Heart left ventricle (tissue), 16 donors: Measurements from ENCODE around the gene MTRF1L. TPM values are rescaled to one million over a fixed set of nuclear protein-coding genes. Genes with fewer than 3 reads are reported as not detected.
A peak's percentile ranks its signal among the peaks of the same experiment; 100 is the strongest.

Source experiments
- ATAC-seq, 4 donors: fragments of 200-7000 bp; cut with Tn5 transposase; one replicate each; pipeline ENCODE4 v1.9.1; 2020 to 2022; ENCODE audit warnings: moderate library complexity in 4 of 4, mild to moderate bottlenecking in 3 of 4, moderate number of reproducible peaks in 1 of 4
- DNase-seq, 5 donors: peaks; one replicate each; pipeline ENCODE4 v3.0.0-alpha.2; 2020
- H3K27ac ChIP-seq, 12 donors: fragments of 200-600 bp; sonication (generic) in 4 of 12; one replicate each; pipeline versions ENCODE4 v1.5.0 to v1.8.0; 2016 to 2022; ENCODE audit warnings: mild to moderate bottlenecking in 2 of 12
- H3K27me3 ChIP-seq, 9 donors: fragments of 200-600 bp; sonication (generic) in 2 of 9; one replicate each; pipeline versions ENCODE4 v1.5.1 to v1.8.0; 2016 to 2022; ENCODE audit warnings: mild to moderate bottlenecking in 3 of 9
- H3K36me3 ChIP-seq, 9 donors: fragments of 200-600 bp; sonication (generic) in 2 of 9; one replicate each; pipeline versions ENCODE4 v1.5.0 to v1.8.0; 2018 to 2022; ENCODE audit warnings: mild to moderate bottlenecking in 2 of 9
- H3K4me1 ChIP-seq, 12 donors: fragments of 200-600 bp; sonication (generic) in 4 of 12; one replicate each; pipeline versions ENCODE4 v1.5.0 to v1.8.0; 2016 to 2022; ENCODE audit warnings: mild to moderate bottlenecking in 3 of 12
- H3K4me3 ChIP-seq, 12 donors: fragments of 200-600 bp; sonication (generic) in 4 of 12; one replicate each; pipeline versions ENCODE4 v1.5.0 to v1.8.0; 2017 to 2022; ENCODE audit warnings: mild to moderate bottlenecking in 9 of 12, moderate library complexity in 4 of 12
- H3K9me3 ChIP-seq, 12 donors: fragments of 200-600 bp; sonication (generic) in 4 of 12; one replicate each; pipeline versions ENCODE4 v1.5.0 to v1.8.0; 2016 to 2022; ENCODE audit warnings: mild to moderate bottlenecking in 1 of 12
- CTCF ChIP-seq, 12 donors: fragments of 200-600 bp; sonication (generic) in 4 of 12; IDR thresholded peaks; one replicate each; pipeline versions ENCODE4 v1.5.0 to v1.8.0; 2018 to 2022; ENCODE audit warnings: antibody characterized with exemption in 12 of 12, mild to moderate bottlenecking in 5 of 12
- POLR2A ChIP-seq, 2 donors: fragments of 450-650 bp; IDR thresholded peaks; one replicate each; pipeline ENCODE4 v1.6.1; 2017; ENCODE audit warnings: antibody characterized with exemption in 2 of 2, mild to moderate bottlenecking in 2 of 2, moderate library complexity in 2 of 2
- WGBS, 4 donors: extraction: QIAGEN DNeasy Blood & Tissue Kit in 2 of 4; methylation state at CpG; one replicate each; pipeline versions ENCODE4 v1.1.5 to v1.1.7; 2013 to 2018; 5-methylcytosine and 5-hydroxymethylcytosine counted together
- intact Hi-C, 10 donors: fragments of 100-400 bp; cut with DNase I; formaldehyde crosslinking; loops; one replicate each; pipeline versions ENCODE4 v1.11.1 to v1.14.2; 2022
- polyA plus RNA-seq, 2 donors: library from polyadenylated mRNA; stranded (reverse); fragments of 200-250 nt; gene quantifications; one replicate each; pipeline ENCODE4 v1.2.3, GENCODE V29; 2013
- total RNA-seq, 9 donors: library from RNA; depleted of rRNA in 2 of 9; stranded (reverse); fragments of >200 nt in 2 of 9; fragmentation: NEBNext Ultra II Directional in 3 of 9; extraction: Animal tissue kit (Norgen Biotek cat#: 25700) in 3 of 9; gene quantifications; one replicate each; pipeline versions ENCODE4 v1.1.0 to v1.2.4, GENCODE V29; 2016 to 2023
- donor health status: ischemic (EF 13 %, LVEDD 7.1; RV severe dilation, severe dysfunction).
- donor health status: healthy with polysubstance abuse.
- donor health status: DM: no; HTN: yes; CAD: no.
- donor health status: DM: no; HTN: no; CAD: no.
- donor health status: ischemic (EF 25% LVEDD 6.9; RV normal size, moderate dysfunction).
- donor health status: ischemic (EF 25% LVEDD 5.7; RV mildly dilated, moderate dysfunction).
- donor health status: healthy.
- donor health status: DM: yes; HTN: yes; CAD: no.
- donor health status: ischemic (EF 35%, LVEDD 5.7; RV mildly dilated, moderate dysfunction).
- donor health status: nonischemic (EF 11% LVEDD 7.7; RV severe dilation, severe dysfunction).
- donor health status: DM: yes; HTN: yes; CAD: no.
- donor health status: PGD.
- donor health status: ischemic (EF 29% LVEDD 5.4; RV normal size, mild dysfunction).
- donor health status: nonischemic (EF 23%, LVEDD 6.1; RV moderate dilation, normal function).

Gene MTRF1L
- total and polyA plus RNA-seq, 11 donors: 14.8 to 33.0 (median 22.7) TPM

- DNase-seq (no peak), ATAC-seq (no peak)
- Histone ChIP-seq H3K36me3 (no peaks in the 10 kb centered on the region), H3K27ac (no peak overlapping the region), H3K9me3 (peaks cover 0 to 11% (median 0%) of the 10 kb centered on the region in 12 donors), H3K4me1 (no peaks in the 10 kb centered on the region), H3K27me3 (peaks cover 0 to 12% (median 0%) of the 10 kb centered on the region in 9 donors), H3K4me3 (no peak overlapping the region)
- intact Hi-C loops: loop anchor here in 4 of 10 donors (5.0 to 10.0 kb wide), 6 partner anchors 60 to 402 kb away; partner anchors contain the start of gene VIP (in 1 of the 4)
- WGBS, 4 donors: 59 to 67% (median 65%) methylated on average over 3 of the region's 3 CpGs
- TF ChIP-seq POLR2A (IDR thresholded peaks at IDR 0.05): no peak
- no peak for TF ChIP-seq CTCF (IDR thresholded peaks at IDR 0.05)
Observed at GRCh38 chr6:152954443-152954842, 48.1 kb downstream of the MTRF1L start.

- H3K4me3 ChIP-seq: no peak overlapping the region
- H3K9me3 ChIP-seq: peaks cover 0 to 11% (median 0%) of the 10 kb centered on the region in 12 donors
- WGBS, 4 donors: 70 to 74% (median 73%) methylated on average over 7 of the region's 7 CpGs
- no peaks in the 10 kb centered on the region for H3K36me3 ChIP-seq
- H3K27me3 ChIP-seq: peaks cover 0 to 14% (median 0%) of the 10 kb centered on the region in 9 donors
- H3K27ac ChIP-seq: no peak overlapping the region
- peaks cover 0 to 6% (median 0%) of the 10 kb centered on the region in 12 donors for H3K4me1 ChIP-seq
- no peak for ATAC-seq
- intact Hi-C loops: loop anchor here in 4 of 10 donors (5.0 to 10.0 kb wide), 6 partner anchors 62 to 401 kb away; partner anchors contain the start of gene VIP (in 1 of the 4)
- TF ChIP-seq POLR2A (IDR thresholded peaks at IDR 0.05) (no peak), CTCF (IDR thresholded peaks at IDR 0.05) (peak in 11 of 12 donors; percentile 11 to 59 (median 42))
- no peak for DNase-seq
Observed at GRCh38 chr6:152952866-152953509, 49.5 kb downstream of the MTRF1L start.

GRCh38 chr6:152952045-152952444, 50.5 kb downstream of the MTRF1L start:
- DNase-seq: no peak
- no peak for ATAC-seq
- intact Hi-C loops: loop anchor here in 4 of 10 donors (5.0 to 10.0 kb wide), 6 partner anchors 63 to 400 kb away; partner anchors contain the start of gene VIP (in 1 of the 4)
- peaks cover 0 to 8% (median 0%) of the 10 kb centered on the region in 12 donors for H3K4me1 ChIP-seq
- 9 to 23% (median 16%) methylated on average over 1 of the region's 1 CpG for WGBS, 4 donors
- TF ChIP-seq POLR2A (IDR thresholded peaks at IDR 0.05) (no peak), CTCF (IDR thresholded peaks at IDR 0.05) (no peak)
- no peak overlapping the region for H3K4me3 ChIP-seq
- H3K9me3 ChIP-seq: peaks cover 0 to 11% (median 0%) of the 10 kb centered on the region in 12 donors
- H3K27ac ChIP-seq: no peak overlapping the region
- no peaks in the 10 kb centered on the region for H3K36me3 ChIP-seq
- H3K27me3 ChIP-seq: peaks cover 0 to 14% (median 0%) of the 10 kb centered on the region in 9 donors

- Histone ChIP-seq H3K36me3 (no peaks in the 10 kb centered on the region), H3K27me3 (peaks cover 0 to 14% (median 0%) of the 10 kb centered on the region in 9 donors), H3K27ac (no peak overlapping the region), H3K4me1 (peaks cover 0 to 8% (median 0%) of the 10 kb centered on the region in 12 donors), H3K9me3 (peaks cover 0 to under 1% (median 0%) of the 10 kb centered on the region in 12 donors), H3K4me3 (no peak overlapping the region)
- intact Hi-C loops: loop anchor here in 4 of 10 donors (5.0 to 10.0 kb wide), 6 partner anchors 65 to 398 kb away; partner anchors contain the start of gene VIP (in 1 of the 4)
- ATAC-seq: no peak
- no peak for TF ChIP-seq POLR2A (IDR thresholded peaks at IDR 0.05)
- no peak for TF ChIP-seq CTCF (IDR thresholded peaks at IDR 0.05)
- no peak for DNase-seq
- 83 to 86% (median 84%) methylated on average over 3 of the region's 3 CpGs for WGBS, 4 donors
Observed at GRCh38 chr6:152950240-152950639, 52.3 kb downstream of the MTRF1L start.
